GM23338 (cell line): ENCODE measurements around the gene PPP1R10. TPM values are rescaled to one million over a fixed set of nuclear protein-coding genes. Genes with fewer than 3 reads are reported as not detected.

Experiments used
- ATAC-seq: fragments of 200-7000 bp; cut with Tn5 transposase; 3 replicates; pipeline ENCODE4 v1.9.1; 2020
- DNase-seq: peaks from one replicate; pipeline ENCODE4 v3.0.0-alpha.2; 2015; ENCODE audit warnings: low spot score
- H2AFZ ChIP-seq: fragments of 200-600 bp; sonication (generic); 2 replicates; pipeline ENCODE4 v1.8.0; 2016; ENCODE audit warnings: antibody characterized with exemption, mild to moderate bottlenecking, moderate library complexity
- H3F3A ChIP-seq: fragments of 200-600 bp; sonication (generic); replicated peaks from 2 replicates; pipeline ENCODE4 v1.8.0; 2017; ENCODE audit warnings: antibody characterized with exemption, mixed run types, low read depth
- H3K27ac ChIP-seq: fragments of 200-600 bp; sonication (generic); 2 replicates; pipeline ENCODE4 v1.6.1; 2016; ENCODE audit warnings: low read depth
- H3K27me3 ChIP-seq: fragments of 200-600 bp; sonication (generic); 2 replicates; pipeline ENCODE4 v1.8.0; 2016; ENCODE audit warnings: mild to moderate bottlenecking, mixed run types, moderate library complexity; ENCODE audit not compliant: insufficient read depth
- H3K36me3 ChIP-seq: fragments of 200-600 bp; sonication (generic); 2 replicates; pipeline ENCODE4 v1.8.0; 2016; ENCODE audit warnings: mild to moderate bottlenecking; ENCODE audit not compliant: insufficient read depth
- H3K4me1 ChIP-seq: fragments of 200-600 bp; sonication (generic); 2 replicates; pipeline ENCODE4 v1.8.0; 2016; ENCODE audit warnings: mild to moderate bottlenecking, moderate library complexity; ENCODE audit not compliant: insufficient read depth
- H3K4me2 ChIP-seq: fragments of 200-600 bp; sonication (generic); 2 replicates; pipeline ENCODE4 v1.7.1; 2017; ENCODE audit warnings: mixed run types
- H3K4me3 ChIP-seq: fragments of 200-600 bp; sonication (generic); 2 replicates; pipeline ENCODE4 v1.6.1; 2016; ENCODE audit warnings: mixed run types
- H3K79me2 ChIP-seq: fragments of 200-600 bp; sonication (generic); replicated peaks from 2 replicates; pipeline ENCODE4 v1.8.0; 2017; ENCODE audit warnings: mild to moderate bottlenecking; ENCODE audit not compliant: insufficient read depth
- H3K9me2 ChIP-seq: fragments of 200-600 bp; sonication (generic); 2 replicates; pipeline ENCODE4 v1.8.0; 2017; ENCODE audit not compliant: insufficient read depth
- H4K20me1 ChIP-seq: fragments of 200-600 bp; sonication (generic); replicated peaks from 2 replicates; pipeline ENCODE4 v1.8.0; 2017; ENCODE audit warnings: mild to moderate bottlenecking; ENCODE audit not compliant: insufficient read depth
- H3K27ac Mint-ChIP-seq: 2 replicates; pipeline ENCODE4 v1.8.0; 2020; ENCODE audit warnings: inconsistent platforms, mild to moderate bottlenecking, moderate library complexity, mixed read lengths
- H3K27me3 Mint-ChIP-seq: 3 replicates; pipeline ENCODE4 v1.8.0; 2022; ENCODE audit warnings: low read depth, mild to moderate bottlenecking, moderate library complexity, mixed read lengths, inconsistent platforms; ENCODE audit not compliant: insufficient read depth, poor library complexity
- H3K36me3 Mint-ChIP-seq: 3 replicates; pipeline ENCODE4 v1.8.0; 2021; ENCODE audit warnings: low read depth, mild to moderate bottlenecking, inconsistent platforms, moderate library complexity, mixed read lengths
- H3K4me1 Mint-ChIP-seq: 3 replicates; pipeline ENCODE4 v1.8.0; 2020; ENCODE audit warnings: mild to moderate bottlenecking, inconsistent platforms, mixed read lengths
- H3K4me3 Mint-ChIP-seq: 3 replicates; pipeline ENCODE4 v1.8.0; 2021; ENCODE audit warnings: moderate library complexity, mild to moderate bottlenecking, inconsistent platforms, mixed read lengths
- H3K9me3 Mint-ChIP-seq: 3 replicates; pipeline ENCODE4 v1.8.0; 2020; ENCODE audit warnings: moderate library complexity, mild to moderate bottlenecking, inconsistent platforms, mixed read lengths
- CREB1 ChIP-seq: fragments of 250-450 bp; sonication (Bioruptor Pico); IDR thresholded peaks from 2 replicates; pipeline ENCODE4 v1.5.0; 2020; ENCODE audit warnings: low read depth, mild to moderate bottlenecking, moderate library complexity
- CTCF ChIP-seq, 2 experiments: fragments of 200-600 bp in 1 of 2; sonication (generic) in 1 of 2; conservative IDR thresholded peaks; 2 replicates each; pipeline versions ENCODE4 v1.5.1 to v1.6.1; 2016 to 2017; ENCODE audit warnings: antibody characterized with exemption in 2 of 2, low read depth in 2 of 2, mild to moderate bottlenecking in 2 of 2, moderate library complexity in 1 of 2
- EZH2 ChIP-seq: fragments of 200-600 bp; sonication (generic); IDR thresholded peaks from one replicate; pipeline ENCODE4 v1.8.0; 2017; ENCODE audit warnings: antibody characterized with exemption, mild to moderate bottlenecking, low read depth; ENCODE audit not compliant: unreplicated experiment
- EZH2phosphoT487 ChIP-seq: fragments of 200-600 bp; sonication (generic); IDR thresholded peaks from one replicate; pipeline ENCODE4 v1.8.1; 2018; ENCODE audit warnings: antibody characterized with exemption; ENCODE audit not compliant: unreplicated experiment
- JUNB ChIP-seq: IDR thresholded peaks from one replicate; pipeline ENCODE4 v1.6.1; 2016; ENCODE audit warnings: antibody characterized with exemption; ENCODE audit not compliant: unreplicated experiment
- NANOG ChIP-seq: IDR thresholded peaks from 2 replicates; pipeline ENCODE4 v1.6.1; 2016; ENCODE audit warnings: antibody characterized with exemption, borderline replicate concordance
- POLR2AphosphoS5 ChIP-seq: IDR thresholded peaks from 2 replicates; pipeline ENCODE4 v1.6.1; 2016; ENCODE audit warnings: antibody characterized with exemption, low read depth
- STAT1 ChIP-seq: IDR thresholded peaks from one replicate; pipeline ENCODE4 v1.6.1; 2016; ENCODE audit warnings: antibody characterized with exemption; ENCODE audit not compliant: unreplicated experiment
- ZNF114 ChIP-seq: fragments of 250-450 bp; sonication (Bioruptor Pico); IDR thresholded peaks from 2 replicates; pipeline ENCODE4 v1.5.0; 2020; ENCODE audit warnings: mild to moderate bottlenecking, moderate library complexity
- ZNF331 ChIP-seq: fragments of 250-450 bp; sonication (Bioruptor Pico); IDR thresholded peaks from 2 replicates; pipeline ENCODE4 v1.5.0; 2020; ENCODE audit warnings: low read depth, mild to moderate bottlenecking, moderate library complexity
- ZNF462 ChIP-seq: fragments of 250-450 bp; sonication (Bioruptor Pico); IDR thresholded peaks from 2 replicates; pipeline ENCODE4 v1.5.0; 2020; ENCODE audit warnings: mild to moderate bottlenecking, moderate library complexity
- polyA plus RNA-seq: library from polyadenylated mRNA; unstranded; fragments of >200 nt; fragmentation: Nextera tagmentation; extraction: Ambion mirVana; gene quantifications from 2 replicates; pipeline ENCODE4 v1.2.1, GENCODE V29; 2016
- total RNA-seq: library from RNA; depleted of rRNA; stranded (reverse); fragments of >200 nt; shearing (Covaris generic); gene quantifications from 2 replicates; pipeline ENCODE4 v1.2.3, GENCODE V29; 2014
- TF ChIP-seq, protein P1 (sequence below): IDR thresholded peaks from 2 replicates; pipeline ENCODE4 v1.6.1; 2016; ENCODE audit warnings: antibody characterized with exemption
- TF ChIP-seq, protein P2 (sequence below): IDR thresholded peaks from one replicate; pipeline ENCODE4 v1.6.1; 2018; ENCODE audit warnings: antibody characterized with exemption; ENCODE audit not compliant: unreplicated experiment

The PPP1R10 gene
- total and polyA plus RNA-seq, 2 experiments from 2014 or later, result 41.3 to 42.9 TPM

DNA sequence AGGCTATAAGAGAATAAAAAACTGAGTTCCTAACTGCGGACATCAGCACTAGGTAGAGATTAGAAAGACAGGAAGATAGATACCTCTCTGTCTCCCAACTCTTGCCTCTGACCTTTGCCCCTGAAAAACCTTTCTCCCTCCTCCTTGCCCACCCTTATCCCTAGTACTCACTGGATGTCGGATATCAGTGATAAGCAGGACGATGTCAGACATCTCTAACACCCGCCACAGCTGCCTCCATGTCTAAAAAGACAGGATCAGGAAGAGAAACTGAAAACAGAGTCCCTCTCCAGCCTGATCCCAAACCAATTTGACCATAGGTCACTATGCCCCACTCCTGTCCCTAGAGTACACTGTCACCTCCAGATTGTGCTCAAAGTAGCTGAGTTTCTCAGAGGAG, 62.6 kb downstream of the PPP1R10 start:
- Histone ChIP-seq H4K20me1 (peaks cover 14% of the 10 kb centered on the region), H3K4me3 (peak overlapping the region; percentile 65; the same call in 1 of the 2 replicates), H3K9me2 (no peaks in the 10 kb centered on the region), H3F3A (peaks cover 20% of the 10 kb centered on the region; the same call in 1 of the 2 replicates), H3K4me2 (peak overlapping the region; percentile 80), H3K36me3 (no peaks in the 10 kb centered on the region; the same call in 1 of the 2 replicates), H2AFZ (no peak overlapping the region), H3K27me3 (no peaks in the 10 kb centered on the region), H3K79me2 (peaks cover 33% of the 10 kb centered on the region), H3K4me1 (peaks cover 9% of the 10 kb centered on the region; the same call in 1 of the 2 replicates), H3K27ac (no peak overlapping the region)
- ATAC-seq, result no peak
- peaks cover 14% of the 10 kb centered on the region for H3K27me3 Mint-ChIP-seq
- no peak for TF ChIP-seq CREB1 (CRISPR knock-in tag)
- TF ChIP-seq ZNF114, result no peak
- TF ChIP-seq ZNF331 (CRISPR knock-in tag), result no peak
- TF ChIP-seq CTCF (conservative IDR thresholded peaks at IDR 0.05; ENCODE audit: low read depth in 2 of 2), result no peak
- TF ChIP-seq EZH2phosphoT487, result no peak
- TF ChIP-seq NANOG, result no peak
- TF ChIP-seq ZNF462 (CRISPR knock-in tag), result no peak
- TF ChIP-seq EZH2, result no peak
- TF ChIP-seq, protein P1, sequence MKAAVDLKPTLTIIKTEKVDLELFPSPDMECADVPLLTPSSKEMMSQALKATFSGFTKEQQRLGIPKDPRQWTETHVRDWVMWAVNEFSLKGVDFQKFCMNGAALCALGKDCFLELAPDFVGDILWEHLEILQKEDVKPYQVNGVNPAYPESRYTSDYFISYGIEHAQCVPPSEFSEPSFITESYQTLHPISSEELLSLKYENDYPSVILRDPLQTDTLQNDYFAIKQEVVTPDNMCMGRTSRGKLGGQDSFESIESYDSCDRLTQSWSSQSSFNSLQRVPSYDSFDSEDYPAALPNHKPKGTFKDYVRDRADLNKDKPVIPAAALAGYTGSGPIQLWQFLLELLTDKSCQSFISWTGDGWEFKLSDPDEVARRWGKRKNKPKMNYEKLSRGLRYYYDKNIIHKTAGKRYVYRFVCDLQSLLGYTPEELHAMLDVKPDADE, result no peak
- no peak for TF ChIP-seq POLR2AphosphoS5
- TF ChIP-seq, protein P2, sequence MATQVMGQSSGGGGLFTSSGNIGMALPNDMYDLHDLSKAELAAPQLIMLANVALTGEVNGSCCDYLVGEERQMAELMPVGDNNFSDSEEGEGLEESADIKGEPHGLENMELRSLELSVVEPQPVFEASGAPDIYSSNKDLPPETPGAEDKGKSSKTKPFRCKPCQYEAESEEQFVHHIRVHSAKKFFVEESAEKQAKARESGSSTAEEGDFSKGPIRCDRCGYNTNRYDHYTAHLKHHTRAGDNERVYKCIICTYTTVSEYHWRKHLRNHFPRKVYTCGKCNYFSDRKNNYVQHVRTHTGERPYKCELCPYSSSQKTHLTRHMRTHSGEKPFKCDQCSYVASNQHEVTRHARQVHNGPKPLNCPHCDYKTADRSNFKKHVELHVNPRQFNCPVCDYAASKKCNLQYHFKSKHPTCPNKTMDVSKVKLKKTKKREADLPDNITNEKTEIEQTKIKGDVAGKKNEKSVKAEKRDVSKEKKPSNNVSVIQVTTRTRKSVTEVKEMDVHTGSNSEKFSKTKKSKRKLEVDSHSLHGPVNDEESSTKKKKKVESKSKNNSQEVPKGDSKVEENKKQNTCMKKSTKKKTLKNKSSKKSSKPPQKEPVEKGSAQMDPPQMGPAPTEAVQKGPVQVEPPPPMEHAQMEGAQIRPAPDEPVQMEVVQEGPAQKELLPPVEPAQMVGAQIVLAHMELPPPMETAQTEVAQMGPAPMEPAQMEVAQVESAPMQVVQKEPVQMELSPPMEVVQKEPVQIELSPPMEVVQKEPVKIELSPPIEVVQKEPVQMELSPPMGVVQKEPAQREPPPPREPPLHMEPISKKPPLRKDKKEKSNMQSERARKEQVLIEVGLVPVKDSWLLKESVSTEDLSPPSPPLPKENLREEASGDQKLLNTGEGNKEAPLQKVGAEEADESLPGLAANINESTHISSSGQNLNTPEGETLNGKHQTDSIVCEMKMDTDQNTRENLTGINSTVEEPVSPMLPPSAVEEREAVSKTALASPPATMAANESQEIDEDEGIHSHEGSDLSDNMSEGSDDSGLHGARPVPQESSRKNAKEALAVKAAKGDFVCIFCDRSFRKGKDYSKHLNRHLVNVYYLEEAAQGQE, result no peak
- no peak for TF ChIP-seq JUNB
- no peak for TF ChIP-seq STAT1
- H3K36me3 Mint-ChIP-seq, result peaks cover 64% of the 10 kb centered on the region
- H3K4me1 Mint-ChIP-seq, result peaks cover 12% of the 10 kb centered on the region
- H3K4me3 Mint-ChIP-seq, result peak overlapping the region; percentile 98
- H3K27ac Mint-ChIP-seq, result no peak overlapping the region
- H3K9me3 Mint-ChIP-seq, result peaks cover 3% of the 10 kb centered on the region; the same call in 1 of the 3 replicates
- no peak for DNase-seq
